Breast epithelium (tissue), 3 donors: ENCODE results near the gene TTPAL.

ENCODE experiments used
- CTCF ChIP-seq, 3 donors: fragments of 450-650 bp; IDR thresholded peaks; one replicate each; pipeline ENCODE4 v1.5.1; 2016 to 2017; ENCODE audit warnings: antibody characterized with exemption in 3 of 3, mild to moderate bottlenecking in 3 of 3, moderate library complexity in 3 of 3
- POLR2A ChIP-seq: fragments of 450-650 bp; IDR thresholded peaks from one replicate; pipeline ENCODE4 v1.6.1; 2016; ENCODE audit warnings: antibody characterized with exemption, mild to moderate bottlenecking, moderate library complexity
- POLR2AphosphoS5 ChIP-seq, 3 donors: sonication (generic); formaldehyde crosslinking; IDR thresholded peaks; one replicate each; pipeline ENCODE4 v1.6.1; 2017; ENCODE audit warnings: antibody characterized with exemption in 3 of 3

GRCh38 chr20:44509762-44510161 lies 34.1 kb downstream of the TTPAL start:
- no peak for TF ChIP-seq POLR2A
- TF ChIP-seq POLR2AphosphoS5 (IDR thresholded peaks at IDR 0.05), result no peak
- TF ChIP-seq CTCF (IDR thresholded peaks at IDR 0.05), result no peak
